GM18498 (cell line): ENCODE results near the gene DYNC2H1.
"Not testable (repeated sequence)": the region's sequence is repeated elsewhere in the genome, so short reads cannot be mapped to it uniquely, and the experiment has no call there.

Experiments used
- ATAC-seq: cut with Tn5 transposase; IDR thresholded peaks from one replicate; pipeline ENCODE4 v1.9.1; 2021; ENCODE audit warnings: mild to moderate bottlenecking, moderate library complexity; ENCODE audit not compliant: unreplicated experiment

DYNC2H1 gene

GRCh38 chr11:103358251-103358650 lies 249.0 kb downstream of the DYNC2H1 start:
- ATAC-seq = no peak

GRCh38 chr11:103359216-103359615 lies 250.0 kb downstream of the DYNC2H1 start:
- no peak for ATAC-seq

GRCh38 chr11:103364687-103365086 lies 255.5 kb downstream of the DYNC2H1 start:
- ATAC-seq = no peak

- no peak for ATAC-seq
Observed at GRCh38 chr11:103367650-103368049, 258.4 kb downstream of the DYNC2H1 start.

GRCh38 chr11:103368145-103368544 lies 258.9 kb downstream of the DYNC2H1 start:
- ATAC-seq = no peak

GRCh38 chr11:103370076-103370475 lies 260.9 kb downstream of the DYNC2H1 start:
- ATAC-seq = no peak

GRCh38 chr11:103372906-103373305 lies 263.7 kb downstream of the DYNC2H1 start:
- ATAC-seq = no peak

GRCh38 chr11:103374227-103374626 lies 265.0 kb downstream of the DYNC2H1 start:
- ATAC-seq = not testable (repeated sequence)

- ATAC-seq = no peak
Observed at GRCh38 chr11:103378931-103379330, 269.7 kb downstream of the DYNC2H1 start.

- no peak for ATAC-seq
Observed at GRCh38 chr11:103380031-103380430, 270.8 kb downstream of the DYNC2H1 start.

- no peak for ATAC-seq
Observed at GRCh38 chr11:103384652-103385051, 275.4 kb downstream of the DYNC2H1 start.

GRCh38 chr11:103395612-103396011 lies 286.4 kb downstream of the DYNC2H1 start:
- no peak for ATAC-seq

- no peak for ATAC-seq
Observed at GRCh38 chr11:103396237-103396636, 287.0 kb downstream of the DYNC2H1 start.

GRCh38 chr11:103397369-103397768 lies 288.1 kb downstream of the DYNC2H1 start:
- ATAC-seq = no peak

GRCh38 chr11:103398829-103399228 lies 289.6 kb downstream of the DYNC2H1 start:
- no peak for ATAC-seq

GRCh38 chr11:103406357-103406756 lies 297.1 kb downstream of the DYNC2H1 start:
- no peak for ATAC-seq

- ATAC-seq = no peak
Observed at GRCh38 chr11:103407641-103408040, 298.4 kb downstream of the DYNC2H1 start.

GRCh38 chr11:103413266-103413888 lies 304.2 kb downstream of the DYNC2H1 start:
- ATAC-seq = no peak

GRCh38 chr11:103418014-103418413 lies 308.8 kb downstream of the DYNC2H1 start:
- no peak for ATAC-seq

GRCh38 chr11:103420593-103420992 lies 311.4 kb downstream of the DYNC2H1 start:
- ATAC-seq = no peak

GRCh38 chr11:103433386-103434072 lies 324.3 kb downstream of the DYNC2H1 start:
- ATAC-seq = no peak

GRCh38 chr11:103434073-103434411 lies 324.8 kb downstream of the DYNC2H1 start:
- ATAC-seq = no peak
